Ishikawa (cell line): ENCODE measurements around the gene KIF17.

ENCODE experiments used
- CEBPB ChIP-seq: IDR thresholded peaks from 2 replicates; pipeline ENCODE4 v1.6.1; 2012
- CREB1 ChIP-seq: IDR thresholded peaks from 2 replicates; pipeline ENCODE4 v1.6.1; 2012; ENCODE audit warnings: low read depth
- EGR1 ChIP-seq: IDR thresholded peaks from 2 replicates; pipeline ENCODE4 v1.6.1; 2012
- EP300 ChIP-seq: IDR thresholded peaks from 2 replicates; pipeline ENCODE4 v1.6.1; 2012; ENCODE audit warnings: borderline replicate concordance
- FOXM1 ChIP-seq: IDR thresholded peaks from 2 replicates; pipeline ENCODE4 v1.6.1; 2012; ENCODE audit warnings: low read depth, borderline replicate concordance
- NFIC ChIP-seq: IDR thresholded peaks from 2 replicates; pipeline ENCODE4 v1.6.1; 2012
- RAD21 ChIP-seq: IDR thresholded peaks from 2 replicates; pipeline ENCODE4 v1.6.1; 2012; ENCODE audit warnings: low read depth
- REST ChIP-seq: IDR thresholded peaks from 2 replicates; pipeline ENCODE4 v1.6.1; 2012; ENCODE audit warnings: low read depth, mild to moderate bottlenecking
- TAF1 ChIP-seq: IDR thresholded peaks from 2 replicates; pipeline ENCODE4 v1.6.1; 2012; ENCODE audit warnings: low read depth, mild to moderate bottlenecking
- TCF12 ChIP-seq: IDR thresholded peaks from 2 replicates; pipeline ENCODE4 v1.6.1; 2012; ENCODE audit warnings: low read depth
- TEAD4 ChIP-seq: IDR thresholded peaks from 2 replicates; pipeline ENCODE4 v1.6.1; 2012
- YY1 ChIP-seq: IDR thresholded peaks from 2 replicates; pipeline ENCODE4 v1.6.1; 2012; ENCODE audit warnings: low read depth
- ZBTB7A ChIP-seq: IDR thresholded peaks from 2 replicates; pipeline ENCODE4 v1.6.1; 2012; ENCODE audit warnings: low read depth
- TF ChIP-seq, protein P1 (sequence below): IDR thresholded peaks from 2 replicates; pipeline ENCODE4 v1.6.1; 2012
- TF ChIP-seq, protein P2 (sequence below): IDR thresholded peaks from 2 replicates; pipeline ENCODE4 v1.6.1; 2012

The KIF17 gene

GRCh38 chr1:20632386-20632785 lies 85.4 kb downstream of the KIF17 start:
- TF ChIP-seq EGR1 (no peak), TAF1 (no peak), TCF12 (no peak), NFIC (no peak), ZBTB7A (no peak), CEBPB (no peak), CREB1 (no peak), TEAD4 (no peak), YY1 (no peak), EP300 (no peak), RAD21 (no peak), REST (no peak), FOXM1 (no peak)
- TF ChIP-seq, protein P1, sequence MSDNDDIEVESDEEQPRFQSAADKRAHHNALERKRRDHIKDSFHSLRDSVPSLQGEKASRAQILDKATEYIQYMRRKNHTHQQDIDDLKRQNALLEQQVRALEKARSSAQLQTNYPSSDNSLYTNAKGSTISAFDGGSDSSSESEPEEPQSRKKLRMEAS = no peak
- TF ChIP-seq, protein P2, sequence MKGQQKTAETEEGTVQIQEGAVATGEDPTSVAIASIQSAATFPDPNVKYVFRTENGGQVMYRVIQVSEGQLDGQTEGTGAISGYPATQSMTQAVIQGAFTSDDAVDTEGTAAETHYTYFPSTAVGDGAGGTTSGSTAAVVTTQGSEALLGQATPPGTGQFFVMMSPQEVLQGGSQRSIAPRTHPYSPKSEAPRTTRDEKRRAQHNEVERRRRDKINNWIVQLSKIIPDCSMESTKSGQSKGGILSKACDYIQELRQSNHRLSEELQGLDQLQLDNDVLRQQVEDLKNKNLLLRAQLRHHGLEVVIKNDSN = no peak

- TF ChIP-seq, protein P1 = no peak
These were observed 87.1 kb downstream of the KIF17 start for GRCh38 chr1:20630729-20631128.

DNA sequence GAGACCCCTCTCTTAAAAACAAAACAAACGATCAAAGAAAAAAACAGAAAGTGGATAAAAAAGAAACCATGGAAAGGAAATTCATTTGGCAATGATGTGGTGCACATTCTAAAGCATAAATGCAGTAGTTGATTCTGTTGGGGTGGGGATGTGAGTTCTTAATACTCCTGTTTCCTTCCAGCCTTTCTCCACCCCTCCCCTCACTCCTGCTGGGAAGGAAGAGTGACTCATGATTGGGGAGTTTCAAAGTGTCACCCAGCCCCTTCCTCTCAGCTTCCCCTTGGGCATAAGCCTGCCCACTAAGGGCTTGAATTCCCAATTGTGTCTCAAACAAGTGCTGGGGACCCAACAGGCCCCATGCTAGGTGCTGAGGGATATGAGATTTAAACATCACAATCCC lies 91.3 kb downstream of the KIF17 start:
- TF ChIP-seq CEBPB (no peak), RAD21 (no peak), TAF1 (no peak), REST (no peak)
- TF ChIP-seq, protein P2 = no peak

- TF ChIP-seq, protein P1 = no peak
- no peak for TF ChIP-seq TAF1
- TF ChIP-seq EGR1 = no peak
- no peak for TF ChIP-seq FOXM1
- TF ChIP-seq TCF12 = no peak
These were observed 91.7 kb downstream of the KIF17 start for GRCh38 chr1:20626098-20626427.

DNA sequence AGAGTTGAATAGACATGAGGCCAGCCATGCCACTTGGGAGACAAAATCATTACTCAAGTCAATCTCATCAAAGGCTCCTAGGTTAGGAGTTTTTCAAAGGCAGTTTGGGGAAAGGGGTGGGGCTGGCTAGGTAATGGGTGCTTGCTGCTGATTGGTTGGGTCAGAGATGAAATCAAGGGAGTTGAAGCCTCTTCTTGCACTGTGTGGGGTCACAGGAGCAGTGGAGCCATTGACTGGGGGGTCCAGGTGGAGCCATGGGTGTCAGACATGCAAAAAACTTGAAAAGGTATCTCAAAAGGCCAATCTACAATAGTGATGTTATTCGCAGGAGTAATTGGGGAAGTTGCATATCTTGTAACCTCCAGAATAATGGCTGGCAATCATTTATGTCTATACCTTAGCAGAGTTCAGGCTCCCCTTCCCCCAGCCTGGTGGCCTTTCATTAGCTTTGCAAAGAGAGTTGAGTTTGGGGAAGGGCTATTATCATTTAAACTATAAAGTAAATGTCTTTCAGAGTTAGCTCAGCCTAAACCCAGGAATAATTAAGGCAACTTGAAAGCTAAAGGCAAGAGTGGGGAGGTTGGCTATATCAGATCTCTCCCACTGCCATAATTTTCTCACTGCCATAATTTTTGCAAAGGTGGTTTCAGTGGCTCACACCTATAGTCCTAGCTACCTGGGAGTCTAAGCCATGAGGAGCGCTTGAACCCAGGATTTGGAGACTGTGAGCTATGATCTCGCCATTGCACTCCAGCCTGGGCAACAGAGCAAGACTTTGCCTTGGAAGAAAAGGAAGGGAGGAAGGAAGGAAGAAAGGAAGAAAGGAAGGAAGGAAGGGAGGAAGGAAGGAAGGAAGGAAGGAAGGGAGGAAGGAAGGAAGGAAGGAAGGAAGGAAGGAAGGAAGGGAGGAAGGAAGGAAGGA lies 92.4 kb downstream of the KIF17 start:
- TF ChIP-seq ZBTB7A (no peak), CREB1 (no peak)
- TF ChIP-seq, protein P2 = no peak

DNA sequence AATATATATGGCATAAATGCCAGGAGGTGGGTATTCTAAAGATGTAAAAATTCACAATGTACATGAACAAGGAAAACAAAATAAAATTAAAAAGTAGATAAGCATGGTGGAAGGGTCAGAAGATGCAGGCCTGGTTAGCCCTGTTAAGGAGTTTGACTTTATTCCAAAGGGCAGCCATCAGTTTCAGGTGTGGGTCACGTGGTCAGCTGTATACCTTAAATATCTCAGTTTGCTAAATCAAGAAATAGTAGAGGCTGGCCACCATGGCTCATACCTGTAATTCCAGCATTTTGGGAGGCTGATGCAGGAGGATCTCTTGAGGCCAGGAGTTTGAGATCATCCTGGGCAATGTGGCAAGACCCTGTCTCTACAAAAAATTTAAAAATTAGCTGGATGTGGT lies 93.1 kb downstream of the KIF17 start:
- TF ChIP-seq TCF12 (no peak), REST (no peak), ZBTB7A (no peak)
- TF ChIP-seq, protein P2 = 0 out of 2 replicates have a peak, but pooled peaks have one; percentile 23
